ENCODE data around the gene FLNB.

DNA sequence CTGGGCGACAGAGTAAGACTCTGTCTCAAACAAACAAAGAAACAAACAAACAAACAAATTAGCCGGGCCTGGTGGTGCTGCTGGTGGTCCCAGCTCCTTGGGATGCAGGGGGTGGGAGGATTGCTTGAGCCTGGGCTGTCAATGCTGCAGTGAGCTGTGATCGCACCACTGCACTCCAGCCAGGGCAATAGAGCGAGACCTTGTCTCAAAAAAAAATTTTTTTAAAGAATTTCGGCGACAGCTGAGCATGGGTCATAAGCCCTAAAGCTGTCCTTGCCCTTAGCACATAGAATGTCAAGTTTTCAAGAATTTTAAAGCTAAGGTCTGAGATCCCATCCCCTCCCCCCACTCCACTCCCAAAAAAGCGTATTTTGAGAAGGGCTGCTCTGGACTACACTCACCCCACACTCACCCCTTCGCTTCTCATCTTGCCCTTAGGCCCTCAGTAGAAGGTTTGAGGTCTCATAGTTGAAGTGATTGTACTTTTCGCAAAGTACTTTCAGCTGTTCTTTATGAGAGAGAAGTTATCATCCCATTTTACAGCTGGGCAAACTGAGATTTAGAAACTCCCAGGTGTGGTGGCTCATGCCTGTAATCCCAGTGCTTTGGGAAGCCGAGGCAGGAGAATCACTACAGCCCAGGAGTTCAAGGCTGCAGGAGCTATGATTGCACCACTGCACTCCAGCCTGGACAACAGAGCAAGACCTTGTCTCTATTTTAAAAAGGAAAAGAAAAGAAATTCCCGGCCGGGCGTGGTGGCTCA, 34.3 kb upstream of the FLNB start:
- TF ChIP-seq POLR2A (IDR thresholded peaks at IDR 0.05; ENCODE audit: low read length) (no peak), GATA1 (IDR thresholded peaks at IDR 0.05; ENCODE audit: low read depth, low read length) (no peak)
